ENCODE measurements around the gene NR0B2.
"Not testable (repeated sequence)": the region's sequence is repeated elsewhere in the genome, so short reads cannot be mapped to it uniquely, and the experiment has no call there.

Gene NR0B2

GRCh38 chr1:26913754-26914619 is at the start of gene NR0B2:
NR0B2 (minus strand) TSS chr1:26913975; CDS start chr1:26913940, 35 bp downstream.
- no peak for DNase-seq (ENCODE audit: low read depth)

- no peak for DNase-seq (ENCODE audit: low read depth)
Observed at GRCh38 chr1:26961826-26962225, 48.1 kb upstream of the NR0B2 start.

- no peak for DNase-seq (ENCODE audit: low read depth)
Observed at GRCh38 chr1:26960625-26960966, 46.8 kb upstream of the NR0B2 start.

- no peak for DNase-seq (ENCODE audit: low read depth)
Observed at GRCh38 chr1:26959722-26960624, 46.2 kb upstream of the NR0B2 start, which contains the start of gene KDF1. KDF1 (minus strand) TSS chr1:26960468; CDS start chr1:26952380, 8,088 bp downstream.

- no peak for DNase-seq (ENCODE audit: low read depth)
Observed at GRCh38 chr1:26959270-26959669, 45.5 kb upstream of the NR0B2 start.

- DNase-seq (ENCODE audit: low read depth), result no peak
Observed at GRCh38 chr1:26957306-26957705, 43.5 kb upstream of the NR0B2 start.

- no peak for DNase-seq (ENCODE audit: low read depth)
Observed at GRCh38 chr1:26956321-26956720, 42.5 kb upstream of the NR0B2 start.

GRCh38 chr1:26953374-26953773 is 39.6 kb upstream of the NR0B2 start:
- DNase-seq (ENCODE audit: low read depth), result no peak

GRCh38 chr1:26951821-26952497 is 38.2 kb upstream of the NR0B2 start:
- no peak for DNase-seq (ENCODE audit: low read depth)

GRCh38 chr1:26951216-26951615 is 37.4 kb upstream of the NR0B2 start:
- DNase-seq (ENCODE audit: low read depth), result no peak

- no peak for DNase-seq (ENCODE audit: low read depth)
Observed at GRCh38 chr1:26950602-26951001, 36.8 kb upstream of the NR0B2 start.

- no peak for DNase-seq (ENCODE audit: low read depth)
Observed at GRCh38 chr1:26949926-26950319, 36.1 kb upstream of the NR0B2 start.

GRCh38 chr1:26949266-26949925 is 35.6 kb upstream of the NR0B2 start:
- DNase-seq (ENCODE audit: low read depth), result no peak

- not testable (repeated sequence) for DNase-seq (ENCODE audit: low read depth)
Observed at GRCh38 chr1:26948725-26949057, 34.9 kb upstream of the NR0B2 start.

- DNase-seq (ENCODE audit: low read depth), result no peak
Observed at GRCh38 chr1:26946270-26946669, 32.5 kb upstream of the NR0B2 start.

- no peak for DNase-seq (ENCODE audit: low read depth)
Observed at GRCh38 chr1:26945728-26946127, 32.0 kb upstream of the NR0B2 start.

GRCh38 chr1:26945138-26945537 is 31.4 kb upstream of the NR0B2 start:
- DNase-seq (ENCODE audit: low read depth), result no peak

- no peak for DNase-seq (ENCODE audit: low read depth)
Observed at GRCh38 chr1:26942656-26943055, 28.9 kb upstream of the NR0B2 start.

- no peak for DNase-seq (ENCODE audit: low read depth)
Observed at GRCh38 chr1:26941311-26941710, 27.5 kb upstream of the NR0B2 start.

GRCh38 chr1:26938659-26939025 is 24.9 kb upstream of the NR0B2 start:
- no peak for DNase-seq (ENCODE audit: low read depth)

- no peak for DNase-seq (ENCODE audit: low read depth)
Observed at GRCh38 chr1:26938004-26938658, 24.4 kb upstream of the NR0B2 start.

GRCh38 chr1:26936823-26937222 is 23.0 kb upstream of the NR0B2 start:
- DNase-seq (ENCODE audit: low read depth), result no peak

Data from activated T-cell treated with anti-CD3 and anti-CD28 coated beads for 48 hours (primary cell).